Tibial nerve (tissue), 3 donors: ENCODE data around the gene ZFHX2.

Experiments
- CTCF ChIP-seq, 5 experiments: fragments of 200-600 bp in 3 of 5; fragments of 450-650 bp in 2 of 5; sonication (generic) in 3 of 5; IDR thresholded peaks; one replicate each; pipeline ENCODE4 v1.5.1; 2016 to 2019; ENCODE audit warnings: antibody characterized with exemption in 5 of 5, mild to moderate bottlenecking in 3 of 5, moderate library complexity in 2 of 5
- POLR2A ChIP-seq, 2 donors: fragments of 450-650 bp; IDR thresholded peaks; one replicate each; pipeline ENCODE4 v1.6.1; 2017; ENCODE audit warnings: antibody characterized with exemption in 2 of 2, mild to moderate bottlenecking in 2 of 2, moderate library complexity in 2 of 2

DNA sequence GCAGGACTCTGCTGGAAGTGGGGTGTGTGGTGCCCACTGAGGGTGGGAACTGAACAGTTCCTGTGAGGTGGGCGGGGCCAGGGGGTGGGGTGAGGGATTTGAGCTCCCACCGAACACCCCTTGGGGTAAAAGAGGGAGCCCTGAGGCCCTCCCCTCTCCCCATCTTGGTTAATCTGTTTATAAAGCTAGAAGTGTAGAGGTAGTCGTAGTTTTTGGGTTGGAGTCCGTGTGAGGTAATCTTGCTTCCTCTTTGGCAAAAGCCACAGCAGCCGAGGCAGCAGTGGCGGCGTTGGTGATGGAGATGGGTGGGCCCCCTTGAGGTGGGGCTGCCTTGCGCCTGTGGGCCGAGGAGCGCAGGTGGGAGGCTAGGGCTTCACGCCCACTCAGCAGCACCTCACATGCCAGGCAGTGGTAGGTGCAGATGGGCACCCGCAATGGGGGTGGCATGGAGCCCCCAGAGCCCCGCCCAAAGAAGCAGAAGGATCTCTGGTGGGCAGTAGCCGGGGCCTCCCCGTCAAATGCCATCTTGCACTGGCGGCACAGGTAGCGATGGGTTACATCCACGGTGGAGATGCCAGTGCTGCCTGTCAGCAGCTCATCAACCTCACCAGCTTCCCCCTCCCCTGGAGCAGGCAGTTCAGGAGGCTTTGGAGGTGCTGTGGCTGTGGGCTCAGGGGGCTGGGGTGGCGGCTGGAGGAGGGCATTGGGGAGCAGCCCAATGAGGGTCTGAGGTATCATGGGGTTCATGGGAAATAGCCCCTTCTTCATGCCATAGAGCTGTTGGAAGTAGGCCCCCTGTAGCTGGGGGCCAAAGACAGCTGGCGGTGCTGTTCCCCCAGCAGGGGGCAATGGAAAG is 29.6 kb downstream of the ZFHX2 start:
- TF ChIP-seq POLR2A (IDR thresholded peaks at IDR 0.05) (no peak), CTCF (IDR thresholded peaks at IDR 0.05) (no peak)
